H1 (cell line): Measurements from ENCODE around the gene ITGA4. TPM values are rescaled to one million over a fixed set of nuclear protein-coding genes. Genes with fewer than 3 reads are reported as not detected.

Experiments used
- CTCF ChIA-PET: fragments of 300-600 bp; sonication (Branson Sonifier 250); formaldehyde crosslinking; loops from one replicate; lab custom pipeline; 2021; ENCODE audit not compliant: partially characterized antibody; lab: Charles Lee
- POLR2A ChIA-PET: fragments of 300-600 bp; sonication (Branson Sonifier 250); formaldehyde crosslinking; loops from one replicate; lab custom pipeline; 2021; ENCODE audit warnings: inconsistent platforms; ENCODE audit not compliant: partially characterized antibody; lab: Charles Lee
- DNase-seq, 2 experiments: peaks; one replicate each; pipeline versions ENCODE4 v3.0.0 to v3.0.0-alpha.2; 2010 to 2022; ENCODE audit warnings: low spot score in 2 of 2, low read depth in 1 of 2, mixed read lengths in 1 of 2
- FAIRE-seq: peaks from 2 replicates; lab custom pipeline; 2011; peaks lifted over from hg19 to GRCh38; lab: Jason Lieb, UNC
- H2AFZ ChIP-seq: 2 replicates; pipeline ENCODE4 v1.8.1; 2012; ENCODE audit warnings: low read length, inconsistent platforms
- H2AK5ac ChIP-seq: 2 replicates; pipeline ENCODE4 v1.6.1; 2013; ENCODE audit warnings: low read depth, low read length
- H2BK120ac ChIP-seq: replicated peaks from 2 replicates; pipeline ENCODE3; 2013; ENCODE audit warnings: low read depth, low read length, inconsistent platforms
- H2BK12ac ChIP-seq: 2 replicates; pipeline ENCODE4 v1.6.1; 2013; ENCODE audit warnings: low read depth, low read length
- H2BK15ac ChIP-seq: 2 replicates; pipeline ENCODE4 v1.6.1; 2013; ENCODE audit warnings: low read length
- H2BK20ac ChIP-seq: 2 replicates; pipeline ENCODE4 v1.6.1; 2013; ENCODE audit warnings: low read length
- H2BK5ac ChIP-seq: 2 replicates; pipeline ENCODE4 v1.6.1; 2013; ENCODE audit warnings: low read depth, low read length
- H3K14ac ChIP-seq: 2 replicates; pipeline ENCODE4 v1.6.1; 2013; ENCODE audit warnings: inconsistent platforms; ENCODE audit not compliant: insufficient read length
- H3K18ac ChIP-seq: 2 replicates; pipeline ENCODE4 v1.6.1; 2013; ENCODE audit warnings: low read length; ENCODE audit errors: extremely low read depth
- H3K23ac ChIP-seq: 2 replicates; pipeline ENCODE4 v1.6.1; 2013; ENCODE audit warnings: inconsistent platforms; ENCODE audit not compliant: insufficient read length
- H3K23me2 ChIP-seq: 2 replicates; pipeline ENCODE4 v1.6.1; 2013; ENCODE audit warnings: low read depth, low read length
- H3K27ac ChIP-seq: 2 replicates; pipeline ENCODE4 v1.6.1; 2011; ENCODE audit warnings: low read depth, low read length, inconsistent platforms
- H3K27me3 ChIP-seq, 4 experiments: replicated peaks in 1 of 4; 1 replicate in 1 of 4; 2 replicates in 3 of 4; pipeline versions ENCODE4 v1.6.1 to v1.8.1; 2011 to 2013; ENCODE audit warnings: low read length in 3 of 4, mild to moderate bottlenecking in 3 of 4, inconsistent platforms in 2 of 4, mixed read lengths in 2 of 4, moderate library complexity in 1 of 4; ENCODE audit not compliant: control insufficient read depth in 3 of 4, insufficient read depth in 3 of 4; ENCODE audit errors: extremely low read depth in 1 of 4
- H3K36me3 ChIP-seq, 4 experiments: 2 replicates each; pipeline versions ENCODE4 v1.6.1 to v1.8.1; 2011 to 2013; ENCODE audit warnings: mild to moderate bottlenecking in 4 of 4, low read length in 3 of 4, moderate library complexity in 2 of 4, control low read depth in 1 of 4, inconsistent platforms in 1 of 4; ENCODE audit not compliant: insufficient read depth in 4 of 4, control insufficient read depth in 2 of 4
- H3K4ac ChIP-seq: replicated peaks from 2 replicates; pipeline ENCODE3; 2013; ENCODE audit warnings: low read length, low read depth, mixed read lengths, inconsistent platforms; ENCODE audit not compliant: insufficient read length
- H3K4me1 ChIP-seq, 4 experiments: replicated peaks in 1 of 4; 1 replicate in 1 of 4; 2 replicates in 3 of 4; pipeline versions ENCODE4 v1.6.1 to v1.8.1; 2011 to 2013; ENCODE audit warnings: low read length in 3 of 4, inconsistent platforms in 2 of 4, mixed read lengths in 1 of 4; ENCODE audit not compliant: insufficient read depth in 4 of 4, control insufficient read depth in 3 of 4
- H3K4me2 ChIP-seq, 2 experiments: 2 replicates each; pipeline versions ENCODE4 v1.6.1 to v1.8.1; 2011 to 2013; ENCODE audit warnings: low read depth in 2 of 2, low read length in 2 of 2, control low read depth in 1 of 2, inconsistent platforms in 1 of 2, mild to moderate bottlenecking in 1 of 2; ENCODE audit not compliant: insufficient read depth in 1 of 2
- H3K4me3 ChIP-seq, 4 experiments: fragments of 200-600, 300-600 bp in 1 of 4; sonication (generic), shearing (Covaris generic), sonication (Bioruptor Twin) in 1 of 4; 2 replicates each; pipeline versions ENCODE4 v1.5.1 to v1.8.1; 2011 to 2016; ENCODE audit warnings: low read length in 4 of 4, low read depth in 3 of 4, control low read depth in 2 of 4, inconsistent platforms in 2 of 4, mild to moderate bottlenecking in 2 of 4, mixed read lengths in 1 of 4, moderate library complexity in 1 of 4; ENCODE audit not compliant: insufficient read depth in 2 of 4; ENCODE audit errors: extremely low read depth in 1 of 4
- H3K56ac ChIP-seq: replicated peaks from 2 replicates; pipeline ENCODE3; 2013; ENCODE audit warnings: low read depth, mild to moderate bottlenecking, mixed read lengths, low read length, inconsistent platforms; ENCODE audit not compliant: insufficient read length
- H3K79me1 ChIP-seq: 2 replicates; pipeline ENCODE4 v1.6.1; 2013; ENCODE audit warnings: low read depth, low read length, control low read depth
- H3K79me2 ChIP-seq, 2 experiments: 2 replicates each; pipeline versions ENCODE4 v1.6.1 to v1.8.1; 2012 to 2013; ENCODE audit warnings: low read length in 2 of 2, mild to moderate bottlenecking in 2 of 2, inconsistent platforms in 1 of 2; ENCODE audit not compliant: insufficient read depth in 2 of 2, control insufficient read depth in 1 of 2
- H3K9ac ChIP-seq, 4 experiments: replicated peaks in 1 of 4; 1 replicate in 1 of 4; 2 replicates in 3 of 4; pipeline versions ENCODE4 v1.6.1 to v1.8.1; 2011 to 2013; ENCODE audit warnings: low read depth in 3 of 4, low read length in 3 of 4, control low read depth in 2 of 4, mild to moderate bottlenecking in 2 of 4, moderate library complexity in 2 of 4, inconsistent platforms in 1 of 4; ENCODE audit errors: extremely low read depth in 1 of 4
- H3K9me3 ChIP-seq, 2 experiments: 2 replicates each; pipeline versions ENCODE4 v1.6.1 to v1.8.1; 2012 to 2013; ENCODE audit warnings: mild to moderate bottlenecking in 2 of 2, moderate library complexity in 2 of 2, control low read depth in 1 of 2, inconsistent platforms in 1 of 2, low read depth in 1 of 2, low read length in 1 of 2, mixed read lengths in 1 of 2; ENCODE audit not compliant: insufficient read depth in 2 of 2
- H4K20me1 ChIP-seq, 2 experiments: replicated peaks in 1 of 2; 2 replicates each; pipeline versions ENCODE3 to v1.8.1; 2011 to 2013; ENCODE audit warnings: inconsistent platforms in 2 of 2, low read length in 2 of 2, mild to moderate bottlenecking in 1 of 2; ENCODE audit not compliant: insufficient read depth in 2 of 2, control insufficient read depth in 1 of 2
- H4K5ac ChIP-seq: 2 replicates; pipeline ENCODE4 v1.6.1; 2013; ENCODE audit warnings: low read length, low read depth, mixed read lengths, inconsistent platforms; ENCODE audit not compliant: insufficient read length
- H4K8ac ChIP-seq: 2 replicates; pipeline ENCODE4 v1.8.0; 2013; ENCODE audit warnings: mild to moderate bottlenecking, moderate library complexity, low read length, inconsistent platforms; ENCODE audit not compliant: insufficient read depth; ENCODE audit errors: extremely low read depth
- H4K91ac ChIP-seq: replicated peaks from 2 replicates; pipeline ENCODE3; 2013; ENCODE audit warnings: low read length, mixed read lengths, inconsistent platforms; ENCODE audit not compliant: insufficient read length
- CBX8 ChIP-seq: fragments of 300-800, 300-1000 bp; sonication (generic); IDR thresholded peaks from 2 replicates; pipeline ENCODE4 v1.7.1; 2016; ENCODE audit warnings: low read depth, low read length, borderline replicate concordance
- EP300 ChIP-seq, 2 experiments: IDR thresholded peaks; 1 replicate in 1 of 2; 2 replicates in 1 of 2; pipeline ENCODE4 v1.6.1; 2011 to 2012; ENCODE audit warnings: low read depth in 2 of 2, low read length in 2 of 2, mild to moderate bottlenecking in 2 of 2, borderline replicate concordance in 1 of 2, inconsistent platforms in 1 of 2, moderate library complexity in 1 of 2
- FOSL1 ChIP-seq: IDR thresholded peaks from 2 replicates; pipeline ENCODE4 v1.6.1; 2011; ENCODE audit warnings: mild to moderate bottlenecking, low read depth, low read length, moderate library complexity; ENCODE audit not compliant: insufficient read depth
- KDM4A ChIP-seq: IDR thresholded peaks from one replicate; pipeline ENCODE4 v1.7.1; 2012; ENCODE audit warnings: low read depth, mild to moderate bottlenecking, moderate library complexity, low read length, inconsistent platforms; ENCODE audit not compliant: severe bottlenecking
- SIX5 ChIP-seq: IDR thresholded peaks from 2 replicates; pipeline ENCODE4 v1.6.1; 2011; ENCODE audit warnings: mild to moderate bottlenecking, low read depth, low read length
- SRF ChIP-seq: IDR thresholded peaks from 2 replicates; pipeline ENCODE4 v1.6.1; 2011; ENCODE audit warnings: mild to moderate bottlenecking, low read depth, low read length, moderate library complexity
- SUZ12 ChIP-seq: fragments of 200-600 bp; sonication (generic); IDR thresholded peaks from 2 replicates; pipeline ENCODE4 v1.6.1; 2012; ENCODE audit warnings: mild to moderate bottlenecking, inconsistent platforms, low read length, moderate library complexity, mixed read lengths
- TAF7 ChIP-seq: optimal IDR thresholded peaks from 2 replicates; pipeline ENCODE3; 2011; ENCODE audit warnings: low read depth, mild to moderate bottlenecking, inconsistent platforms, low read length, moderate library complexity, borderline replicate concordance
- TCF12 ChIP-seq: IDR thresholded peaks from 2 replicates; pipeline ENCODE4 v1.6.1; 2011; ENCODE audit warnings: low read depth, mild to moderate bottlenecking, low read length
- WGBS, 2 experiments: shearing (Covaris generic) in 1 of 2; methylation state at CpG; one replicate each; pipeline versions ENCODE4 v1.1.6 to v1.1.7; 2013 to 2015; ENCODE audit warnings: low lambda C conversion rate in 2 of 2, mixed read lengths in 2 of 2, inconsistent platforms in 1 of 2, low coverage in 1 of 2, missing lambda C conversion rate in 1 of 2; ENCODE audit not compliant: insufficient replicate concordance in 2 of 2, insufficient coverage in 1 of 2, insufficient read length in 1 of 2; ENCODE audit errors: extremely low coverage in 1 of 2, missing lambda C conversion rate in 1 of 2; 5-methylcytosine and 5-hydroxymethylcytosine counted together
- polyA plus RNA-seq, 7 experiments: library from polyadenylated mRNA; depleted of rRNA in 3 of 7; stranded (reverse) in 5 of 7; unstranded in 2 of 7; fragments of >200 nt in 5 of 7; fragments of 200-250 nt in 2 of 7; gene quantifications; 1 replicate in 5 of 7; 2 replicates in 1 of 7; 4 replicates in 1 of 7; pipeline versions ENCODE4 v1.2.1 to v1.2.3, GENCODE V29; 2011 to 2013; ENCODE audit warnings: missing spikeins in 2 of 7, mixed read lengths in 2 of 7
- total RNA-seq: library from RNA; stranded (reverse); fragmentation: NEBNext Ultra II Directional; extraction: Animal tissue kit (Norgen Biotek cat#: 25700); gene quantifications from 2 replicates; pipeline ENCODE4 v1.2.1, GENCODE V29; 2021
- TF ChIP-seq, protein P1 (sequence below): IDR thresholded peaks from 2 replicates; pipeline ENCODE4 v1.6.1; 2012; ENCODE audit warnings: low read length, inconsistent platforms

Gene ITGA4
- total and polyA plus RNA-seq, 2 of the 8 experiments (the other 6 are each of a cell fraction or from before 2014, with no cell fraction given): 0.60 to 2.1 TPM

DNA sequence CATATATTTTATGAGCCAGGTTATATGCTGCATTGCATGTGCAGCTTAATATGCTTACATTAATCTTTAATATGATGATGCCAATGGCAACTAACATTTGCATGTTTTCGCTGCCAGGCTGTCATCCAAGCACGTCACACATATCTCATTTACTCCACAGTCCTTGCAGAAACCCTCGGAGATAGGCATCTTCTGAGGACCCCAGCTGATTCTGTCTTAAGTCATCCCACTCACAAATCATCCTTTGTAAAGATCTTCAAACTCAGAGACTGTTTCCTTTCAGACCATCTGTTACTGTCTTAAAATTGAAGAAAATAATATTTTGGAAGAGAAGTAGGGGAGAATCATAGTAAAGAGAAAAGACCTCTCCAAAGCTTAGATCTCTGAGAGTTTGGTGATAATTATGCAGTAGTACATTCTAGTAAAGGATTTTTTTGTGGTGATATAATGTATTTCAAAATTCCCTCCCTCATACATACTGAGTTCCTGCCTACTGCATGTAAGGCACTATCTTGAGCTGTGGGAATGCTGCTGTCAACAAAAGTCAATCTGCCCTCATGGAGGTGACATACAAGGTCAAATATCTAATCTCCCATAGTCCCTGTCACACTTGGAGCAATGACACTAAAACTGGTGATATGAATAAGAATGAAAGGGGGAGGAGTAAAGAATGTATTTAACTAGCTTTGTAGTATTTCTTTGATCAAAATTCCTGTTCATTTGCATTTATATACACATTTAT lies 11.0 kb downstream of the ITGA4 start:
- Histone ChIP-seq H4K20me1 (no peaks in the 10 kb centered on the region), H3K4me1 (peaks cover 0 to 5% (median 0%) of the 10 kb centered on the region in 4 experiments; a peak in 2 of 7 replicates), H2BK5ac (no peak overlapping the region), H2BK20ac (no peak overlapping the region), H3K14ac (no peak overlapping the region), H4K8ac (no peak overlapping the region), H2BK15ac (no peak overlapping the region), H3K36me3 (no peaks in the 10 kb centered on the region), H2BK120ac (no peak overlapping the region), H2BK12ac (no peak overlapping the region), H4K5ac (no peak overlapping the region), H2AFZ (no peak overlapping the region), H3K9ac (no peak overlapping the region), H3K56ac (no peak overlapping the region), H3K9me3 (no peaks in the 10 kb centered on the region), H3K79me1 (no peaks in the 10 kb centered on the region), H3K4ac (no peak overlapping the region), H2AK5ac (no peak overlapping the region), H3K4me2 (no peak overlapping the region), H3K18ac (no peak overlapping the region), H3K27me3 (no peaks in the 10 kb centered on the region), H3K27ac (no peak overlapping the region), H3K79me2 (no peaks in the 10 kb centered on the region), H3K23ac (no peak overlapping the region), H3K4me3 (no peak overlapping the region), H4K91ac (no peak overlapping the region), H3K23me2 (no peaks in the 10 kb centered on the region)
- DNase-seq: no peak
- no peak for FAIRE-seq
- ChIA-PET CTCF (interaction anchor here (0.6 to 3.9 kb wide), 12 partner anchors 7 to 384 kb away, joined by 3 to 33 read pairs (median 6); partner anchors contain the start of gene ITGA4), POLR2A (interaction anchor here (1.0 kb wide), 1 partner anchor 11 kb away, joined by 3 read pairs; no protein-coding TSS in a partner anchor)
- WGBS, 2 experiments: 98% methylated on average over 3 of the region's 3 CpGs; no CpG with 5 or more reads in 1 of the 2 experiments
- TF ChIP-seq SRF (no peak), TCF12 (no peak), EP300 (IDR thresholded peaks at IDR 0.05; ENCODE audit: borderline replicate concordance in 1 of 2, low read depth in 2 of 2, low read length in 2 of 2) (no peak), TAF7 (no peak), KDM4A (no peak), CBX8 (no peak), SUZ12 (no peak), SIX5 (no peak), FOSL1 (no peak)
- TF ChIP-seq, protein P1, sequence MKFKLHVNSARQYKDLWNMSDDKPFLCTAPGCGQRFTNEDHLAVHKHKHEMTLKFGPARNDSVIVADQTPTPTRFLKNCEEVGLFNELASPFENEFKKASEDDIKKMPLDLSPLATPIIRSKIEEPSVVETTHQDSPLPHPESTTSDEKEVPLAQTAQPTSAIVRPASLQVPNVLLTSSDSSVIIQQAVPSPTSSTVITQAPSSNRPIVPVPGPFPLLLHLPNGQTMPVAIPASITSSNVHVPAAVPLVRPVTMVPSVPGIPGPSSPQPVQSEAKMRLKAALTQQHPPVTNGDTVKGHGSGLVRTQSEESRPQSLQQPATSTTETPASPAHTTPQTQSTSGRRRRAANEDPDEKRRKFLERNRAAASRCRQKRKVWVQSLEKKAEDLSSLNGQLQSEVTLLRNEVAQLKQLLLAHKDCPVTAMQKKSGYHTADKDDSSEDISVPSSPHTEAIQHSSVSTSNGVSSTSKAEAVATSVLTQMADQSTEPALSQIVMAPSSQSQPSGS: no peak
